HEK293 (cell line): Measurements from ENCODE around the gene SERINC1.

Source experiments
- CTCF ChIA-PET: fragments of 350-600 bp; formaldehyde crosslinking; extraction: SDS; loops from one replicate; lab custom pipeline; 2021; ENCODE audit warnings: antibody characterized with exemption; lab: Yijun Ruan, JAX
- POLR2A ChIA-PET: fragments of 300-600 bp; formaldehyde crosslinking; extraction: SDS; loops from one replicate; lab custom pipeline; 2020; ENCODE audit warnings: antibody characterized with exemption, inconsistent platforms; lab: Yijun Ruan, JAX
- H3K27ac ChIP-seq: fragments of 200-500 bp; sonication (Bioruptor generic); 2 replicates; pipeline ENCODE4 v1.5.1; 2014; ENCODE audit warnings: low read depth, low read length, control low read depth, inconsistent platforms; ENCODE audit errors: extremely low read depth
- H3K36me3 ChIP-seq, 2 experiments: fragments of 200-500 bp in 1 of 2; sonication (Bioruptor generic) in 1 of 2; 1 replicate in 1 of 2; 2 replicates in 1 of 2; pipeline ENCODE4 v1.5.1; 2014 to 2017; ENCODE audit warnings: inconsistent platforms in 2 of 2, low read length in 2 of 2; ENCODE audit not compliant: control insufficient read depth in 2 of 2, insufficient read depth in 1 of 2
- H3K4me1 ChIP-seq: fragments of 200-500 bp; sonication (Bioruptor generic); 2 replicates; pipeline ENCODE4 v1.5.1; 2014; ENCODE audit warnings: mild to moderate bottlenecking, low read length, inconsistent platforms; ENCODE audit not compliant: control insufficient read depth, insufficient read depth
- H3K4me3 ChIP-seq: 2 replicates; pipeline ENCODE4 v1.5.1; 2011; ENCODE audit warnings: low read depth, mild to moderate bottlenecking, control low read depth, low read length, moderate library complexity
- H3K9me3 ChIP-seq: fragments of 200-500 bp; sonication (Bioruptor generic); 2 replicates; pipeline ENCODE4 v1.5.1; 2014; ENCODE audit warnings: low read depth, low read length, inconsistent platforms; ENCODE audit not compliant: control insufficient read depth, insufficient read depth
- EGR2 ChIP-seq: fragments of 450-650 bp; formaldehyde crosslinking; IDR thresholded peaks from 2 replicates; pipeline ENCODE4 v1.5.1; 2016; ENCODE audit warnings: low read depth, missing biosample characterization, missing genetic modification characterization
- KLF16 ChIP-seq: fragments of 450-650 bp; formaldehyde crosslinking; IDR thresholded peaks from 2 replicates; pipeline ENCODE4 v1.5.1; 2017; ENCODE audit warnings: missing biosample characterization, missing genetic modification characterization
- SETDB1 ChIP-seq: IDR thresholded peaks from one replicate; pipeline ENCODE4 v1.6.1; 2017; ENCODE audit warnings: mild to moderate bottlenecking, low read length, moderate library complexity, mixed read lengths; ENCODE audit not compliant: insufficient read length
- YY2 ChIP-seq: fragments of 450-650 bp; formaldehyde crosslinking; IDR thresholded peaks from 2 replicates; pipeline ENCODE4 v1.5.1; 2016; ENCODE audit warnings: missing biosample characterization, missing genetic modification characterization
- ZFHX2 ChIP-seq: fragments of 450-650 bp; formaldehyde crosslinking; conservative IDR thresholded peaks from 2 replicates; pipeline ENCODE4 v1.5.1; 2016; ENCODE audit warnings: missing biosample characterization, missing genetic modification characterization
- ZNF169 ChIP-seq: fragments of 450-650 bp; formaldehyde crosslinking; IDR thresholded peaks from 2 replicates; pipeline ENCODE4 v1.5.1; 2016; ENCODE audit warnings: missing biosample characterization, missing genetic modification characterization
- ZNF24 ChIP-seq: fragments of 450-650 bp; formaldehyde crosslinking; IDR thresholded peaks from 2 replicates; pipeline ENCODE4 v1.5.1; 2016; ENCODE audit warnings: missing biosample characterization, missing genetic modification characterization
- ZNF350 ChIP-seq: fragments of 450-650 bp; formaldehyde crosslinking; IDR thresholded peaks from 2 replicates; pipeline ENCODE4 v1.5.0; 2017; ENCODE audit warnings: missing biosample characterization, mild to moderate bottlenecking, missing genetic modification characterization
- ZNF354C ChIP-seq: fragments of 450-650 bp; formaldehyde crosslinking; IDR thresholded peaks from 2 replicates; pipeline ENCODE4 v1.5.1; 2016; ENCODE audit warnings: missing biosample characterization, missing genetic modification characterization, low read depth, borderline replicate concordance
- ZNF366 ChIP-seq: fragments of 450-650 bp; formaldehyde crosslinking; conservative IDR thresholded peaks from 2 replicates; pipeline ENCODE4 v1.5.1; 2016; ENCODE audit warnings: missing biosample characterization, missing genetic modification characterization
- ZNF416 ChIP-seq: fragments of 450-650 bp; formaldehyde crosslinking; IDR thresholded peaks from 2 replicates; pipeline ENCODE4 v1.5.1; 2016; ENCODE audit warnings: missing biosample characterization, missing genetic modification characterization
- ZNF521 ChIP-seq: fragments of 450-650 bp; formaldehyde crosslinking; IDR thresholded peaks from 2 replicates; pipeline ENCODE4 v1.5.1; 2017; ENCODE audit warnings: missing biosample characterization, mild to moderate bottlenecking, missing genetic modification characterization
- ZNF571 ChIP-seq: fragments of 450-650 bp; formaldehyde crosslinking; IDR thresholded peaks from 2 replicates; pipeline ENCODE4 v1.5.0; 2017; ENCODE audit warnings: missing biosample characterization, missing genetic modification characterization
- ZNF610 ChIP-seq: fragments of 450-650 bp; formaldehyde crosslinking; IDR thresholded peaks from 2 replicates; pipeline ENCODE4 v1.5.1; 2016; ENCODE audit warnings: missing biosample characterization, missing genetic modification characterization, borderline replicate concordance
- ZNF777 ChIP-seq: fragments of 450-650 bp; formaldehyde crosslinking; IDR thresholded peaks from 2 replicates; pipeline ENCODE4 v1.5.1; 2017; ENCODE audit warnings: missing biosample characterization, missing genetic modification characterization, borderline replicate concordance
- ZNF830 ChIP-seq: fragments of 450-650 bp; IDR thresholded peaks from 2 replicates; pipeline ENCODE4 v1.5.0; 2018; ENCODE audit warnings: missing biosample characterization, missing genetic modification characterization, low read depth, mild to moderate bottlenecking, moderate library complexity
- TF ChIP-seq, protein P1 (sequence below): fragments of 450-650 bp; formaldehyde crosslinking; IDR thresholded peaks from 2 replicates; pipeline ENCODE4 v1.5.1; 2016; ENCODE audit warnings: missing biosample characterization, missing genetic modification characterization
- TF ChIP-seq, protein P2 (sequence below): fragments of 450-650 bp; formaldehyde crosslinking; IDR thresholded peaks from 2 replicates; pipeline ENCODE4 v1.5.1; 2016; ENCODE audit warnings: missing biosample characterization, missing genetic modification characterization
- TF ChIP-seq, protein P3 (sequence below): fragments of 450-650 bp; formaldehyde crosslinking; optimal IDR thresholded peaks from 2 replicates; pipeline ENCODE3; 2016; ENCODE audit warnings: missing biosample characterization, mild to moderate bottlenecking, missing genetic modification characterization
- TF ChIP-seq, protein P4 (sequence below): fragments of 450-650 bp; formaldehyde crosslinking; conservative IDR thresholded peaks from 2 replicates; pipeline ENCODE4 v1.5.1; 2016; ENCODE audit warnings: low read depth, missing biosample characterization, missing genetic modification characterization
- TF ChIP-seq, protein P5 (sequence below): fragments of 450-650 bp; formaldehyde crosslinking; IDR thresholded peaks from 2 replicates; pipeline ENCODE4 v1.5.1; 2016; ENCODE audit warnings: missing biosample characterization, missing genetic modification characterization

SERINC1 gene

DNA sequence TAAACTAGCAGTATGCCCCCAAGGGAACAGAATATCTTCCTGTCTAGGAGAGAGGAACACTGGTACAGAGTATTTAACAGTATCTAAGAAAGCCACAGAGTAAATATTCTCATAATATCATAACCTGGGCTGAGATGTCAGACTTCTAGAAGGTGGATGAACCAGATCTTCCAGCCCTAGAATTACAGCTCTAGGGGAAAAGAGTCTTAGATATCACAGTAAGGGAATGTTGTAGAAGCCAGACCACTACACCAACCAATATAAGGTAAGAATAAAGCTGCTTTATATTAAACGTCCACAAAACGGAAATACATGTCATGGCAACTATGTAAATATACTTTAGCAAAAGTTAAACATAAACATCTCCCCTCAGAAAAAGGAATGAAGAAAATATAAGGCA lies 12.4 kb downstream of the SERINC1 start:
- H3K4me3 ChIP-seq, result no peak overlapping the region
- H3K36me3 ChIP-seq, result peaks cover 11 to 31% of the 10 kb centered on the region in 2 experiments; a peak in 2 of 3 replicates
- CTCF ChIA-PET, result interaction anchor here (0.6 to 1.5 kb wide), 4 partner anchors 8 to 31 kb away, joined by 3 to 5 read pairs (median 3); no protein-coding TSS in a partner anchor
- POLR2A ChIA-PET, result interaction anchor here (1.8 kb wide), 1 partner anchor 12 kb away, joined by 3 read pairs; the partner anchor contains the start of gene SERINC1
- no peaks in the 10 kb centered on the region for H3K4me1 ChIP-seq
- H3K9me3 ChIP-seq, result no peaks in the 10 kb centered on the region
- no peak for TF ChIP-seq KLF16 (tag by site-specific recombination)
- TF ChIP-seq ZNF24 (tag by site-specific recombination), result no peak
- no peak for TF ChIP-seq ZFHX2
- TF ChIP-seq ZNF416 (tag by site-specific recombination), result no peak
- no peak for TF ChIP-seq ZNF354C (tag by site-specific recombination)
- TF ChIP-seq ZNF830 (tag by site-specific recombination), result no peak
- no peak for TF ChIP-seq SETDB1
- TF ChIP-seq ZNF610 (tag by site-specific recombination), result no peak
- no peak for TF ChIP-seq ZNF350 (tag by site-specific recombination)
- TF ChIP-seq, protein P1, sequence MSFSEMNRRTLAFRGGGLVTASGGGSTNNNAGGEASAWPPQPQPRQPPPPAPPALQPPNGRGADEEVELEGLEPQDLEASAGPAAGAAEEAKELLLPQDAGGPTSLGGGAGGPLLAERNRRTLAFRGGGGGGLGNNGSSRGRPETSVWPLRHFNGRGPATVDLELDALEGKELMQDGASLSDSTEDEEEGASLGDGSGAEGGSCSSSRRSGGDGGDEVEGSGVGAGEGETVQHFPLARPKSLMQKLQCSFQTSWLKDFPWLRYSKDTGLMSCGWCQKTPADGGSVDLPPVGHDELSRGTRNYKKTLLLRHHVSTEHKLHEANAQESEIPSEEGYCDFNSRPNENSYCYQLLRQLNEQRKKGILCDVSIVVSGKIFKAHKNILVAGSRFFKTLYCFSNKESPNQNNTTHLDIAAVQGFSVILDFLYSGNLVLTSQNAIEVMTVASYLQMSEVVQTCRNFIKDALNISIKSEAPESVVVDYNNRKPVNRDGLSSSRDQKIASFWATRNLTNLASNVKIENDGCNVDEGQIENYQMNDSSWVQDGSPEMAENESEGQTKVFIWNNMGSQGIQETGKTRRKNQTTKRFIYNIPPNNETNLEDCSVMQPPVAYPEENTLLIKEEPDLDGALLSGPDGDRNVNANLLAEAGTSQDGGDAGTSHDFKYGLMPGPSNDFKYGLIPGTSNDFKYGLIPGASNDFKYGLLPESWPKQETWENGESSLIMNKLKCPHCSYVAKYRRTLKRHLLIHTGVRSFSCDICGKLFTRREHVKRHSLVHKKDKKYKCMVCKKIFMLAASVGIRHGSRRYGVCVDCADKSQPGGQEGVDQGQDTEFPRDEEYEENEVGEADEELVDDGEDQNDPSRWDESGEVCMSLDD (tag by site-specific recombination), result no peak
- no peak for TF ChIP-seq ZNF571 (tag by site-specific recombination)
- no peak for TF ChIP-seq YY2 (tag by site-specific recombination)
- TF ChIP-seq ZNF521 (tag by site-specific recombination), result no peak
- TF ChIP-seq, protein P2, sequence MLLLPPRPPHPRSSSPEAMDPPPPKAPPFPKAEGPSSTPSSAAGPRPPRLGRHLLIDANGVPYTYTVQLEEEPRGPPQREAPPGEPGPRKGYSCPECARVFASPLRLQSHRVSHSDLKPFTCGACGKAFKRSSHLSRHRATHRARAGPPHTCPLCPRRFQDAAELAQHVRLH (tag by site-specific recombination), result no peak
- TF ChIP-seq, protein P3, sequence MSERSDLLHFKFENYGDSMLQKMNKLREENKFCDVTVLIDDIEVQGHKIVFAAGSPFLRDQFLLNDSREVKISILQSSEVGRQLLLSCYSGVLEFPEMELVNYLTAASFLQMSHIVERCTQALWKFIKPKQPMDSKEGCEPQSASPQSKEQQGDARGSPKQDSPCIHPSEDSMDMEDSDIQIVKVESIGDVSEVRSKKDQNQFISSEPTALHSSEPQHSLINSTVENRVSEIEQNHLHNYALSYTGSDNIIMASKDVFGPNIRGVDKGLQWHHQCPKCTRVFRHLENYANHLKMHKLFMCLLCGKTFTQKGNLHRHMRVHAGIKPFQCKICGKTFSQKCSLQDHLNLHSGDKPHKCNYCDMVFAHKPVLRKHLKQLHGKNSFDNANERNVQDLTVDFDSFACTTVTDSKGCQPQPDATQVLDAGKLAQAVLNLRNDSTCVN (tag by site-specific recombination), result no peak
- H3K27ac ChIP-seq, result no peak overlapping the region

DNA sequence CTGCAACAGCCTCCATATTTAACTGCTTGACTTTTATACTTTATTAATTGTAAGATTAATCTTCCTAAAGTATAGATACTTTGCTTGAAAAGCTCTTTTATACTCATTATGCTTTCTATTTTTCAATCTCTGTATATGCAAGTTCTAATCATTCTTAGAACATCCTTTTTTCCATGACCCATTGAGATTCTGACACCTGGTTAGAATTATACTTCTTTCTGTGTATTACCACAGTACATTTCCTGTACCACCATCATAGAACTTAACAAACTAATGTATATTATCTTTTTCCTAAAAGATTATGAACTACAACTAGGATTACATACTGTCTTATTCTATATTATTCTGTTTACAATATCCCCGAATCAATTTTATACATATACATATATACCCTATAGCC lies 13.5 kb downstream of the SERINC1 start:
- H3K4me1 ChIP-seq, result no peaks in the 10 kb centered on the region
- peaks cover 22 to 41% of the 10 kb centered on the region in 2 experiments; a peak in 2 of 3 replicates for H3K36me3 ChIP-seq
- no peak overlapping the region for H3K4me3 ChIP-seq
- no peak overlapping the region for H3K27ac ChIP-seq
- ChIA-PET POLR2A (interaction anchor here (1.8 kb wide), 1 partner anchor 13 kb away, joined by 3 read pairs; the partner anchor contains the start of gene SERINC1), CTCF (interaction anchor here (0.7 kb wide), 1 partner anchor 155 kb away, joined by 3 read pairs; no protein-coding TSS in a partner anchor)
- TF ChIP-seq ZNF169 (tag by site-specific recombination) (no peak), ZFHX2 (no peak), ZNF366 (no peak), ZNF777 (tag by site-specific recombination) (no peak), ZNF416 (tag by site-specific recombination) (no peak), ZNF830 (tag by site-specific recombination) (no peak), EGR2 (no peak)
- TF ChIP-seq, protein P4, sequence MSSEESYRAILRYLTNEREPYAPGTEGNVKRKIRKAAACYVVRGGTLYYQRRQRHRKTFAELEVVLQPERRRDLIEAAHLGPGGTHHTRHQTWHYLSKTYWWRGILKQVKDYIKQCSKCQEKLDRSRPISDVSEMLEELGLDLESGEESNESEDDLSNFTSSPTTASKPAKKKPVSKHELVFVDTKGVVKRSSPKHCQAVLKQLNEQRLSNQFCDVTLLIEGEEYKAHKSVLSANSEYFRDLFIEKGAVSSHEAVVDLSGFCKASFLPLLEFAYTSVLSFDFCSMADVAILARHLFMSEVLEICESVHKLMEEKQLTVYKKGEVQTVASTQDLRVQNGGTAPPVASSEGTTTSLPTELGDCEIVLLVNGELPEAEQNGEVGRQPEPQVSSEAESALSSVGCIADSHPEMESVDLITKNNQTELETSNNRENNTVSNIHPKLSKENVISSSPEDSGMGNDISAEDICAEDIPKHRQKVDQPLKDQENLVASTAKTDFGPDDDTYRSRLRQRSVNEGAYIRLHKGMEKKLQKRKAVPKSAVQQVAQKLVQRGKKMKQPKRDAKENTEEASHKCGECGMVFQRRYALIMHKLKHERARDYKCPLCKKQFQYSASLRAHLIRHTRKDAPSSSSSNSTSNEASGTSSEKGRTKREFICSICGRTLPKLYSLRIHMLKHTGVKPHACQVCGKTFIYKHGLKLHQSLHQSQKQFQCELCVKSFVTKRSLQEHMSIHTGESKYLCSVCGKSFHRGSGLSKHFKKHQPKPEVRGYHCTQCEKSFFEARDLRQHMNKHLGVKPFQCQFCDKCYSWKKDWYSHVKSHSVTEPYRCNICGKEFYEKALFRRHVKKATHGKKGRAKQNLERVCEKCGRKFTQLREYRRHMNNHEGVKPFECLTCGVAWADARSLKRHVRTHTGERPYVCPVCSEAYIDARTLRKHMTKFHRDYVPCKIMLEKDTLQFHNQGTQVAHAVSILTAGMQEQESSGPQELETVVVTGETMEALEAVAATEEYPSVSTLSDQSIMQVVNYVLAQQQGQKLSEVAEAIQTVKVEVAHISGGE (tag by site-specific recombination), result no peak
- TF ChIP-seq, protein P5, sequence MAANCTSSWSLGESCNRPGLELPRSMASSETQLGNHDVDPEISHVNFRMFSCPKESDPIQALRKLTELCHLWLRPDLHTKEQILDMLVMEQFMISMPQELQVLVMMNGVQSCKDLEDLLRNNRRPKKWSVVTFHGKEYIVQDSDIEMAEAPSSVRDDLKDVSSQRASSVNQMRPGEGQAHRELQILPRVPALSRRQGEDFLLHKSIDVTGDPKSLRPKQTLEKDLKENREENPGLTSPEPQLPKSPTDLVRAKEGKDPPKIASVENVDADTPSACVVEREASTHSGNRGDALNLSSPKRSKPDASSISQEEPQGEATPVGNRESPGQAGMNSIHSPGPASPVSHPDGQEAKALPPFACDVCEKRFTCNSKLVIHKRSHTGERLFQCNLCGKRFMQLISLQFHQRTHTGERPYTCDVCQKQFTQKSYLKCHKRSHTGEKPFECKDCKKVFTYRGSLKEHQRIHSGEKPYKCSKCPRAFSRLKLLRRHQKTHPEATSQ (tag by site-specific recombination), result no peak
- no peaks in the 10 kb centered on the region for H3K9me3 ChIP-seq
